Measurements from ENCODE around the gene HSPBP1.

HSPBP1 gene

DNA sequence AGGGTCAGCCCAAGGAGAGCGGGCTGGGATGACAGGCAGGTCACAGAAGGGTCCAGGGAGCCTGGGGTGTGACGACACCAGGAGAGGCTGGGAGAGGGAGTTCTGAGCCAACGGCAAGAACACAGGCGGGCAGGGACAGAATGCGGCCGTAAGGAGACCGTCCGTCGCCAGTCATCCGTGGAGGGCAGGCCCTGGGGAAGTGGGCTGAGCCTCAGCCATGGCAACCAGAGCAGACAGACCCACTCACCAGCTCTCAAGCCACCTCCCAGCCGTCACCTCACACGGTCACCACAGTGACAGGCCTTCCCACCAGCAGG lies 47.7 kb downstream of the HSPBP1 start:
- H3K27me3 ChIP-seq (ENCODE audit: insufficient read depth, low read length, poor library complexity): no peaks in the 10 kb centered on the region
- no peak overlapping the region for H3K56ac ChIP-seq (ENCODE audit: low read length)
- H4K5ac ChIP-seq (ENCODE audit: low read length): no peak overlapping the region
- H3K79me2 ChIP-seq (ENCODE audit: control insufficient read depth, insufficient read depth, low read length): no peaks in the 10 kb centered on the region
- no peak overlapping the region for H2BK120ac ChIP-seq (ENCODE audit: low read depth, low read length)
- peaks cover 16% of the 10 kb centered on the region for H3K36me3 ChIP-seq (ENCODE audit: control insufficient read depth, insufficient read depth, low read length)
- DNase-seq: no peak
- H3K23ac ChIP-seq (ENCODE audit: low read length): no peak overlapping the region
- H3K4me2 ChIP-seq (ENCODE audit: low read length): no peak overlapping the region
- no peak overlapping the region for H3K27ac ChIP-seq (ENCODE audit: low read depth, low read length)
- H3K79me1 ChIP-seq (ENCODE audit: low read length): no peaks in the 10 kb centered on the region
- no peak overlapping the region for H2AK5ac ChIP-seq (ENCODE audit: low read length)
- H2BK5ac ChIP-seq (ENCODE audit: low read length): no peak overlapping the region
- H4K8ac ChIP-seq (ENCODE audit: low read depth, low read length): no peak overlapping the region
- H3K4me1 ChIP-seq (ENCODE audit: control insufficient read depth, low read depth, low read length): no peaks in the 10 kb centered on the region
- H3K4ac ChIP-seq (ENCODE audit: low read depth, low read length): no peak overlapping the region
- H3K9ac ChIP-seq (ENCODE audit: low read length): no peak overlapping the region
- H3K4me3 ChIP-seq (ENCODE audit: low read length): no peak overlapping the region
- H2BK15ac ChIP-seq (replicated peaks; ENCODE audit: low read depth): no peak overlapping the region
- WGBS (ENCODE audit: extremely low coverage, insufficient coverage, low lambda C conversion rate): no CpG with 5 or more reads among the region's 12 CpGs
- H3K18ac ChIP-seq (ENCODE audit: low read length): no peak overlapping the region

DNA sequence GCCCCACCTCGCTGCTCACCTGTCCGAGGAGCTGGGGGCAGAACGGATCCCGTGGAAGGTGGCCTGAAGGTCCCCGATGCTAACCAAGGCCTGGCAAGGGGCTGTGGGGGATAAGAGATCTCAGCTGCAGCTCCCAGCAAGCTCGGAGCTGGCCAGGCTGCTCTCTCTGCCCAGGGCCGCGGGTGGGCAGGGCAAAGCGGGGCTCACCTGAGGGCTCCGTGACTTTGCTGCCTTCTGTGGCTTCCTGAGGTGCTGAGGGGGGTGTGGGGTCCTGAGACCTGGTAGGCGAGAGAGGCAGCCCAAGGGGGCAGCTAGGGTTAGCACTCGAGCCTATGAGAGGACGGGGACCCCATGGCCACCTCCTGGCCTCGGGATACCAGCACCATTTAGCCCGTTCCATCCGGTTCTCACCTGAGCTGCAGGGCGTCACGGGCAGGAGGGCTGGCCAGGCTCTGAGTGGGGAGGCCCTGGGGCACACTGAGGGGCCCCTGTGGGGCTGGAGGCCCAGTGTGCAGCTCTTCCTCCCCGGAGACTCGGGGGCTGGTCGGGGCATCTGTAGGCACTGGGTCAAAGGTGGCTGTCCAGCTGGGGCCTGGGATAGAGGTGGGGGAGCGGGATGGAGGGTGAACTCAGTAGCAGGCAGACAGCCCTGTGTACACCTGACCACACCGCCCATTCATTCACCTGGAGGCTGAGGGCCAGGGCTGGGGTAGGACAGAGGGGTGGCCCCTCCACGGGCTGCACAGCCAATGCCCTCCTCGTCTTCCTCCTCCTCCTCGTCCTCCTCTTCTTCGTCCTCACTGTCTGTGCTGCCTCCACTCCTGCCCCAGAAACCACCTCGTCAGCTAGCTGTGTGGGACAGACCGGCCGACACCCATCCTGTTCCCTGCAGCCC lies 48.3 kb downstream of the HSPBP1 start:
- H3K79me1 ChIP-seq (ENCODE audit: low read length): no peaks in the 10 kb centered on the region
- H2BK15ac ChIP-seq (replicated peaks; ENCODE audit: low read depth): no peak overlapping the region
- no peak overlapping the region for H3K4me2 ChIP-seq (ENCODE audit: low read length)
- no peak overlapping the region for H2AK5ac ChIP-seq (ENCODE audit: low read length)
- no peak overlapping the region for H4K8ac ChIP-seq (ENCODE audit: low read depth, low read length)
- no peak for DNase-seq
- H3K4ac ChIP-seq (ENCODE audit: low read depth, low read length): no peak overlapping the region
- H3K9ac ChIP-seq (ENCODE audit: low read length): no peak overlapping the region
- peaks cover 14% of the 10 kb centered on the region for H3K36me3 ChIP-seq (ENCODE audit: control insufficient read depth, insufficient read depth, low read length)
- no peak overlapping the region for H4K5ac ChIP-seq (ENCODE audit: low read length)
- no peak overlapping the region for H3K4me3 ChIP-seq (ENCODE audit: low read length)
- no peaks in the 10 kb centered on the region for H3K79me2 ChIP-seq (ENCODE audit: control insufficient read depth, insufficient read depth, low read length)
- no peak overlapping the region for H3K27ac ChIP-seq (ENCODE audit: low read depth, low read length)
- no peak overlapping the region for H3K23ac ChIP-seq (ENCODE audit: low read length)
- H2BK5ac ChIP-seq (ENCODE audit: low read length): no peak overlapping the region
- H3K18ac ChIP-seq (ENCODE audit: low read length): no peak overlapping the region
- no CpG with 5 or more reads among the region's 30 CpGs for WGBS (ENCODE audit: extremely low coverage, insufficient coverage, low lambda C conversion rate)
- no peaks in the 10 kb centered on the region for H3K27me3 ChIP-seq (ENCODE audit: insufficient read depth, low read length, poor library complexity)
- H2BK120ac ChIP-seq (ENCODE audit: low read depth, low read length): no peak overlapping the region
- H3K56ac ChIP-seq (ENCODE audit: low read length): no peak overlapping the region
- no peaks in the 10 kb centered on the region for H3K4me1 ChIP-seq (ENCODE audit: control insufficient read depth, low read depth, low read length)

DNA sequence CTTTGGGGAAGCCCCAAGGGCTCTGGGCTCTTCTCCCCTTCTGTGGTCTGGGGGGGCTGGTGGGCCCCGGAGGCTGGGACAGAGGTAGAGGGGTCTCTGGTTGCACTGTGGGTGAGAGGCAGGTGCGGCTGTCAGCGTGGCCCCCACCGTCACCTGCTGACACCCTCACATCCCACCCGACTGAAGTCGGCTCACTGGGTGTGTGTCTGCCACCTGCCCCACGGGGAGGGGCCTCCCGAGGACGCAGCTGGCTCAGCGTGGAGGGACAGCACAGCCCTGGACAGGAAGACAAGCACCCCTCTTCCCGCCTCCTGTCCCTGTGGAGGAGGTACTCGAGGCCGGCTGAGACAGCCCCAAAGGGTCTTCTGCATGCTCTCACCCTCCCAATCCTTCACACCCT lies 49.1 kb downstream of the HSPBP1 start:
- Histone ChIP-seq H3K56ac (ENCODE audit: low read length) (no peak overlapping the region), H2BK5ac (ENCODE audit: low read length) (no peak overlapping the region), H3K4ac (ENCODE audit: low read depth, low read length) (no peak overlapping the region), H2BK15ac (replicated peaks; ENCODE audit: low read depth) (no peak overlapping the region), H3K18ac (ENCODE audit: low read length) (no peak overlapping the region), H3K79me2 (ENCODE audit: control insufficient read depth, insufficient read depth, low read length) (no peaks in the 10 kb centered on the region), H3K79me1 (ENCODE audit: low read length) (no peaks in the 10 kb centered on the region), H3K27ac (ENCODE audit: low read depth, low read length) (no peak overlapping the region), H3K9ac (ENCODE audit: low read length) (no peak overlapping the region), H3K27me3 (ENCODE audit: insufficient read depth, low read length, poor library complexity) (no peaks in the 10 kb centered on the region), H3K23ac (ENCODE audit: low read length) (no peak overlapping the region), H2BK120ac (ENCODE audit: low read depth, low read length) (no peak overlapping the region), H3K4me2 (ENCODE audit: low read length) (no peak overlapping the region), H2AK5ac (ENCODE audit: low read length) (no peak overlapping the region), H3K4me3 (ENCODE audit: low read length) (no peak overlapping the region), H4K5ac (ENCODE audit: low read length) (no peak overlapping the region), H3K36me3 (ENCODE audit: control insufficient read depth, insufficient read depth, low read length) (peaks cover 14% of the 10 kb centered on the region), H4K8ac (ENCODE audit: low read depth, low read length) (no peak overlapping the region), H3K4me1 (ENCODE audit: control insufficient read depth, low read depth, low read length) (no peaks in the 10 kb centered on the region)
- no CpG with 5 or more reads among the region's 13 CpGs for WGBS (ENCODE audit: extremely low coverage, insufficient coverage, low lambda C conversion rate)
- no peak for DNase-seq

DNA sequence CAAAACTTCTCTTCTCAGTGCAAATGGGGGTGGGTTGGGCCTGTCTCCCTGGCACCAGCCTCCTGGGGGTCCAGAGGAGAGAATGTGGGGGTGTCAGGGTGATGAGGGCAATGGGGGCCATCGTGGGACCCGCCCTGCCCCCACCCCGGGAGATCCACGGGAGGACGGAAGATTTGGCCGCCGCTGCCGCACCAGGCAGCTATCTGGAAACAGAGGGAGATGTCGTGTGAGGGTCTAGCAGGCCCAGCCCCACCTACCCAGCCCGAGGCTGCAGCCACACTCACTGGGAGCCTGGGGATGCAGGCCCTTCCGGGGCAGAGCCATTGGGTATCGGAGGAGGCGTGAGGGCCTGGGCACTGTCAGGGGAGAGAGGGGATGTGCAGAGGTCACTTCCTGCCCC lies 49.6 kb downstream of the HSPBP1 start:
- no peak for DNase-seq
- Histone ChIP-seq H3K79me1 (ENCODE audit: low read length) (no peaks in the 10 kb centered on the region), H3K9ac (ENCODE audit: low read length) (no peak overlapping the region), H4K8ac (ENCODE audit: low read depth, low read length) (no peak overlapping the region), H3K4me1 (ENCODE audit: control insufficient read depth, low read depth, low read length) (no peaks in the 10 kb centered on the region), H3K4ac (ENCODE audit: low read depth, low read length) (no peak overlapping the region), H3K27ac (ENCODE audit: low read depth, low read length) (no peak overlapping the region), H3K56ac (ENCODE audit: low read length) (no peak overlapping the region), H3K23ac (ENCODE audit: low read length) (no peak overlapping the region), H2BK120ac (ENCODE audit: low read depth, low read length) (no peak overlapping the region), H3K36me3 (ENCODE audit: control insufficient read depth, insufficient read depth, low read length) (peaks cover 14% of the 10 kb centered on the region), H4K5ac (ENCODE audit: low read length) (no peak overlapping the region), H3K79me2 (ENCODE audit: control insufficient read depth, insufficient read depth, low read length) (no peaks in the 10 kb centered on the region), H3K4me3 (ENCODE audit: low read length) (no peak overlapping the region), H2AK5ac (ENCODE audit: low read length) (no peak overlapping the region), H3K27me3 (ENCODE audit: insufficient read depth, low read length, poor library complexity) (no peaks in the 10 kb centered on the region), H2BK15ac (replicated peaks; ENCODE audit: low read depth) (no peak overlapping the region), H3K4me2 (ENCODE audit: low read length) (no peak overlapping the region), H2BK5ac (ENCODE audit: low read length) (no peak overlapping the region), H3K18ac (ENCODE audit: low read length) (no peak overlapping the region)
- no CpG with 5 or more reads among the region's 13 CpGs for WGBS (ENCODE audit: extremely low coverage, insufficient coverage, low lambda C conversion rate)

DNA sequence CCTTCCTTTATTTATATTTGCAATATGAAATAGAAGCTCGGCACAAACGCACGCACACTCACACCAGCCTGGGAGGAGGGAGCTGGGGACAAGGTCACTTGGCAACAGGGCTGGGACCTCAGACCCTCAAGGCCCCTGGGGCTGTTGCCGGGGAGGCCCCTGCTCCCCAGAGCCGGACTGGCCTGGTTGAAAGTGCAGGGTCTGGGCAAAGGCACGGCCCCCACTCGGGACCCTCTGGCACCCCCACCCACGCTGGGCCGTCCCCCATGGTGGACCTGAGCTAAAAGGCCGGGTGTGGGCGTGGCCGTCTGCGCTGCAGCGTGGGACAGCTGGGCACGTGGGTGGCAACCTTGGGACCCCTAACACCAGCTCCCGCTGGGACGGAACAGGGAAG lies 50.1 kb downstream of the HSPBP1 start:
- Histone ChIP-seq H4K5ac (ENCODE audit: low read length) (no peak overlapping the region), H4K8ac (ENCODE audit: low read depth, low read length) (no peak overlapping the region), H3K4me3 (ENCODE audit: low read length) (no peak overlapping the region), H3K4ac (ENCODE audit: low read depth, low read length) (no peak overlapping the region), H2BK15ac (replicated peaks; ENCODE audit: low read depth) (no peak overlapping the region), H3K23ac (ENCODE audit: low read length) (no peak overlapping the region), H3K36me3 (ENCODE audit: control insufficient read depth, insufficient read depth, low read length) (peaks cover 14% of the 10 kb centered on the region), H3K18ac (ENCODE audit: low read length) (no peak overlapping the region), H2BK5ac (ENCODE audit: low read length) (no peak overlapping the region), H2BK120ac (ENCODE audit: low read depth, low read length) (no peak overlapping the region), H3K79me1 (ENCODE audit: low read length) (no peaks in the 10 kb centered on the region), H3K4me1 (ENCODE audit: control insufficient read depth, low read depth, low read length) (no peaks in the 10 kb centered on the region), H2AK5ac (ENCODE audit: low read length) (no peak overlapping the region), H3K9ac (ENCODE audit: low read length) (no peak overlapping the region), H3K79me2 (ENCODE audit: control insufficient read depth, insufficient read depth, low read length) (no peaks in the 10 kb centered on the region), H3K27ac (ENCODE audit: low read depth, low read length) (no peak overlapping the region), H3K27me3 (ENCODE audit: insufficient read depth, low read length, poor library complexity) (no peaks in the 10 kb centered on the region), H3K4me2 (ENCODE audit: low read length) (no peak overlapping the region), H3K56ac (ENCODE audit: low read length) (no peak overlapping the region)
- no peak for DNase-seq
- no CpG with 5 or more reads among the region's 17 CpGs for WGBS (ENCODE audit: extremely low coverage, insufficient coverage, low lambda C conversion rate)

All from mesendoderm (in vitro differentiated cells).